ENCODE data around the gene AASS. TPM values are rescaled to one million over a fixed set of nuclear protein-coding genes. Genes with fewer than 3 reads are reported as not detected.
"Not testable (repeated sequence)": the region's sequence is repeated elsewhere in the genome, so short reads cannot be mapped to it uniquely, and the experiment has no call there.

AASS gene
- 70.2 and 76.3 TPM in 2 replicates for total RNA-seq
- long read RNA-seq, transcript AASS-203 (24 exons, 3,163 nt) = major isoform, 81 of 166 reads
- long read RNA-seq, partial matches to known transcripts = 38 of 166 reads
- long read RNA-seq, other reads (novel, unspliced or antisense) = 43 of 166 reads

DNA sequence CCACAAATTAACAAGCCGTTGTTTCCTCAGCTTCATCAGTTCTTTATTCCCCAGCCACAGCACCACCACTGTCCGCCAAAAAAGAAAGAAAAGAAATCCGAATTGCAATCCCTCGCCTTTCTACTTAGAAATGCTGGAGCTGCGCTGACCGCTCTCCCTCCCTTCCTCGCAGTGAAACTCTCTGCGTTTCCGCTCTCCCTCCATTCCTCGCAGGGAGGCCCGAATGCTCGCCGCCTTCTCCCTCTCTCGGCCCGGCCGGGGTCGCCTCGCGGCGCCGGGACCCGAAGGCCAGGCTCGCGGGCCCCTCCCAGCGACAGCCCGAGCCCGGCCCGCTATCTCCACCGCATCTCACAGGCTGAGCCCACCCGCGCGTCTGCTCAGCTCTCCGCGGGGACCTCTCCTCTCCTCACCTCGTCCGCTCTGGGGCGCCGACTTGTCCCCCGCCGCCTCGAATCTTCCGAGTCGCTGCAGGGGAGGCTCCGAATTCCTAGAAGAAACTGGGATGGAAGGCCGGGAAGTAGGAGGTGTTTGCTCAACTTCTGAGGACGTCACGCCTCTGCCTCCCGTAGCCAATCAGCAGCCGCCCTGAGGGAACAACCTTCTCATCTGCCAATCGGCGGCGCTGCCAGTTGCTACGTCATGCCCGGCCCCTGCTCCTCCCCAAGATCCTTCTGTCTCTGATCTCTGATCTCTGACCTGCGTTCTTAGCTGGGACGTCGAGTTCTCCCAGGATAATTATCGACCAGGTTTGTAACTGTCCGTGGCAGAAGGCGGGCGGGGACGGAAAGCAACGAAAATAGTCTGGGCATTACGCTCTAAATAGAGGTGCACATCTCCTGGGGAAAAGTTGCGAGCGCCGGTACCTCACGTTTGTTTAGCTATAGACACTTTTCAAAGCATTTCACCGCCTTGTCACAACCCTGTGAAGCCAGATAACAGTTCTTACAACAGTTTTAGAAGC is at the start of gene AASS:
AASS (minus strand) TSS at position 499 of the 961 bp plus-strand sequence. CDS start 10,523 bp downstream, outside the sequence.
- H3K9me3 Mint-ChIP-seq (ENCODE audit: low read depth) = no peaks in the 10 kb centered on the region
- peak within 1 kb of the TSS; percentile 95 for H3K4me3 Mint-ChIP-seq (ENCODE audit: low read depth)
- H3K36me3 Mint-ChIP-seq (ENCODE audit: insufficient read depth) = no peaks in the 10 kb centered on the region
- peaks cover 14% of the 10 kb centered on the region for H3K4me1 Mint-ChIP-seq (ENCODE audit: low read depth)
- peaks cover 3% of the 10 kb centered on the region for H3K27me3 Mint-ChIP-seq
- H3K27ac Mint-ChIP-seq = peak within 1 kb of the TSS; percentile 98
- TF ChIP-seq CTCF (IDR thresholded peaks at IDR 0.05; ENCODE audit: unreplicated experiment) = no peak
- DNase-seq (ENCODE audit: low spot score, unreplicated experiment) = peak; percentile 87

GRCh38 chr7:122188785-122189184 is 44.7 kb upstream of the AASS start:
- Mint-ChIP-seq H3K36me3 (ENCODE audit: insufficient read depth) (no peaks in the 10 kb centered on the region), H3K4me1 (ENCODE audit: low read depth) (peaks cover 4% of the 10 kb centered on the region), H3K9me3 (ENCODE audit: low read depth) (peaks cover 10% of the 10 kb centered on the region), H3K27ac (no peak overlapping the region), H3K27me3 (no peaks in the 10 kb centered on the region), H3K4me3 (ENCODE audit: low read depth) (no peak overlapping the region)
- DNase-seq (ENCODE audit: low spot score, unreplicated experiment) = no peak
- TF ChIP-seq CTCF (IDR thresholded peaks at IDR 0.05; ENCODE audit: unreplicated experiment) = no peak

DNA sequence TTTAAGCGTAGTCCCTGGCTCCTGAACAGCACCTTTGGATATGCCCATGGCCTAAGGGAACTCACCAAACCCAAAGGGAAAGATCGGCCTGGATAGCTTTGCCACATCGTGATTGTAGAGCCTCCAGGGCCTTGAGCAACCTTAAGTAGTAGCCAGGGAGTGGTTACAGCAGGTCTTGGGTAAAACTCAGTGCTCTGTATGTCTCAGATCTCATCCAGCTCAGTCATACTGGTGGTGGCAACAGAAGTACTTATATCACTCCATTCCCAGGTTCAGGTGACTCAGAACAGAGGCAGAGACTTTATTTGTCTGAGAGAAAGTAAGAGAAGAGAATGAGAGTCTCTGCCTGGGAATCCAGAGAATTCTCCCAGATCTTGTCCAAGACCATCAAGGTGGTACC is 39.1 kb upstream of the AASS start:
- no peak for DNase-seq (ENCODE audit: low spot score, unreplicated experiment)
- H3K36me3 Mint-ChIP-seq (ENCODE audit: insufficient read depth) = no peaks in the 10 kb centered on the region
- peaks cover 3% of the 10 kb centered on the region for H3K4me1 Mint-ChIP-seq (ENCODE audit: low read depth)
- H3K4me3 Mint-ChIP-seq (ENCODE audit: low read depth) = no peak overlapping the region
- no peaks in the 10 kb centered on the region for H3K9me3 Mint-ChIP-seq (ENCODE audit: low read depth)
- H3K27ac Mint-ChIP-seq = no peak overlapping the region
- no peaks in the 10 kb centered on the region for H3K27me3 Mint-ChIP-seq
- no peak for TF ChIP-seq CTCF (IDR thresholded peaks at IDR 0.05; ENCODE audit: unreplicated experiment)

DNA sequence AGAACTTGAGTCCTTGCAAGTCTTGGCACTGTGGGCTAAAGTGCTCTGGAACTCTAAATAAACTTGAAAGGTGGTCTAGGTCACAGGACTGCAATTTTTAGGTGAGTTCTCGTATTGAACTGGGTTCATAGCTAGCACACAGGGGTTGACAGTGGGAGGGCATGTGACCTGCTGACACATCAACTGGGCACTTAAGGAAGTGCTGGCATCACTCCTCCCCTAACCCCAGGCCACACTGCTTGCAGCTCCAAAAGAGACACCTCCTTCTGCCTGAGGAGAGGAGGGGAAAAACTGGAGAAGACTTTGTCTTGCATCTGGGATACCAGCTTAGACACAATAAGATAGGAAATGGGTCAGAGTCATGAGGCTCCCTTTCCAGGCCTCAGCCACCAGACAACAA is 38.0 kb upstream of the AASS start:
- Mint-ChIP-seq H3K9me3 (ENCODE audit: low read depth) (no peaks in the 10 kb centered on the region), H3K4me1 (ENCODE audit: low read depth) (peaks cover 3% of the 10 kb centered on the region), H3K27ac (no peak overlapping the region), H3K4me3 (ENCODE audit: low read depth) (no peak overlapping the region), H3K27me3 (no peaks in the 10 kb centered on the region), H3K36me3 (ENCODE audit: insufficient read depth) (no peaks in the 10 kb centered on the region)
- DNase-seq (ENCODE audit: low spot score, unreplicated experiment) = no peak
- no peak for TF ChIP-seq CTCF (IDR thresholded peaks at IDR 0.05; ENCODE audit: unreplicated experiment)

- H3K9me3 Mint-ChIP-seq (ENCODE audit: low read depth); DNase-seq (ENCODE audit: low spot score, unreplicated experiment); H3K4me1 Mint-ChIP-seq (ENCODE audit: low read depth); H3K27me3 Mint-ChIP-seq; H3K36me3 Mint-ChIP-seq (ENCODE audit: insufficient read depth); H3K27ac Mint-ChIP-seq; H3K4me3 Mint-ChIP-seq (ENCODE audit: low read depth): not testable (repeated sequence)
Observed at GRCh38 chr7:122172144-122172543, 28.1 kb upstream of the AASS start.
